Cardiac ventricle fibroblast (primary cell): ENCODE measurements around the gene NT5C1A. TPM values are rescaled to one million over a fixed set of nuclear protein-coding genes. Genes with fewer than 3 reads are reported as not detected.

Source experiments
- total RNA-seq: library from RNA; depleted of rRNA; stranded (reverse); fragments of >200 nt; gene quantifications from 2 replicates; pipeline ENCODE4 v1.2.3, GENCODE V29; 2015

Gene NT5C1A
- total RNA-seq: not detected in 2 replicates

GRCh38 chr1:39671793-39672550 lies at the start of gene NT5C1A:
Gene NT5C1A, minus strand, starts transcription at chr1:39672107. Its CDS starts 69 bp downstream, at chr1:39672038.

GRCh38 chr1:39691383-39692151 lies 19.7 kb upstream of the NT5C1A start, which contains the start of gene HPCAL4:
Gene HPCAL4, minus strand, starts transcription at chr1:39691433. Its CDS starts 6,830 bp downstream, at chr1:39684603.

GRCh38 chr1:39639305-39640130 lies 32.4 kb downstream of the NT5C1A start, which contains the start of gene HEYL:
Gene HEYL, minus strand, starts transcription at chr1:39639643. Its CDS starts 18 bp downstream, at chr1:39639625.

Other genes with a start within 250 kb of the NT5C1A start
- gene BMP8A, start 180.5 kb downstream of the NT5C1A start, total RNA-seq: 0.15 TPM in 1 of 2 replicates, not detected in the other
- 220 and 239 TPM in 2 replicates for gene PABPC4, start 95.3 kb downstream of the NT5C1A start, total RNA-seq
- gene HEYL, start 32.5 kb downstream of the NT5C1A start, total RNA-seq: 0.20 and 1.00 TPM in 2 replicates
- 0.15 TPM in 1 of 2 replicates, not detected in the other for gene HPCAL4, start 19.3 kb upstream of the NT5C1A start, total RNA-seq
- 28.8 and 31.0 TPM in 2 replicates for gene PPIE, start 66.8 kb upstream of the NT5C1A start, total RNA-seq
- 0.12 and 0.49 TPM in 2 replicates for gene OXCT2, start 99.2 kb upstream of the NT5C1A start, total RNA-seq
- 0.06 TPM in 1 of 2 replicates, not detected in the other for gene BMP8B, start 116.8 kb upstream of the NT5C1A start, total RNA-seq
- 15.4 and 16.7 TPM in 2 replicates for gene TRIT1, start 211.4 kb upstream of the NT5C1A start, total RNA-seq
- gene MYCL, start 229.8 kb upstream of the NT5C1A start, total RNA-seq: not detected in 2 replicates